Activated naive CD4-positive, alpha-beta T cell treated with anti-CD3 and anti-CD28 coated beads for 36 hours (primary cell): ENCODE results near the gene CAPN1. TPM values are rescaled to one million over a fixed set of nuclear protein-coding genes. Genes with fewer than 3 reads are reported as not detected.

Source experiments
- CTCF ChIA-PET: fragments of 350-600 bp; sonication (Branson Sonifier 250); formaldehyde crosslinking; loops from one replicate; lab custom pipeline; 2021; ENCODE audit warnings: antibody characterized with exemption; lab: Charles Lee
- DNase-seq: peaks from one replicate; pipeline ENCODE4 v3.0.0-alpha.2; 2020
- H3K27ac Mint-ChIP-seq: one replicate; pipeline ENCODE4 v1.8.0; 2021; ENCODE audit warnings: mild to moderate bottlenecking, mixed read lengths
- H3K27me3 Mint-ChIP-seq: one replicate; pipeline ENCODE4 v1.8.0; 2021; ENCODE audit warnings: low read depth, mixed read lengths
- H3K36me3 Mint-ChIP-seq: one replicate; pipeline ENCODE4 v1.8.0; 2021; ENCODE audit warnings: low read depth, mixed read lengths
- H3K4me1 Mint-ChIP-seq: one replicate; pipeline ENCODE4 v1.8.0; 2021; ENCODE audit warnings: low read depth, mixed read lengths
- H3K4me3 Mint-ChIP-seq: one replicate; pipeline ENCODE4 v1.8.0; 2021; ENCODE audit warnings: mild to moderate bottlenecking, moderate library complexity, mixed read lengths
- H3K9me3 Mint-ChIP-seq: one replicate; pipeline ENCODE4 v1.8.0; 2021; ENCODE audit warnings: mixed read lengths
- intact Hi-C: fragments of 100-400 bp; cut with micrococcal nuclease; formaldehyde crosslinking; loops from one replicate; pipeline ENCODE4 v1.15.1; 2023
- total RNA-seq, 2 experiments: library from RNA; stranded (reverse); gene quantifications; one replicate each; pipeline ENCODE4 v1.2.3, GENCODE V29; 2021

Gene CAPN1
- 10 to 100 TPM; 68.5 to 73.5 TPM for total RNA-seq

GRCh38 chr11:65181569-65182257 lies at the start of gene CAPN1:
Gene CAPN1, plus strand, starts transcription at chr11:65181928. Its CDS starts 774 bp downstream, at chr11:65182702.
- Mint-ChIP-seq H3K27me3 (no peaks in the 10 kb centered on the region), H3K27ac (peak within 1 kb of the TSS; percentile 72), H3K4me1 (peaks cover 15% of the 10 kb centered on the region), H3K4me3 (peak within 1 kb of the TSS; percentile 85), H3K9me3 (no peaks in the 10 kb centered on the region), H3K36me3 (no peaks in the 10 kb centered on the region)
- CTCF ChIA-PET = interaction anchor here (0.6 to 3.4 kb wide), 7 partner anchors 25 to 150 kb away, joined by 3 to 15 read pairs (median 4); partner anchors contain the start of gene TM7SF2
- intact Hi-C loops = loop anchor here (1.0 to 10.0 kb wide), 6 partner anchors 43 to 677 kb away; partner anchors contain the start of genes CFL1, FAU and MRPL49
- peak; percentile 87 for DNase-seq

DNA sequence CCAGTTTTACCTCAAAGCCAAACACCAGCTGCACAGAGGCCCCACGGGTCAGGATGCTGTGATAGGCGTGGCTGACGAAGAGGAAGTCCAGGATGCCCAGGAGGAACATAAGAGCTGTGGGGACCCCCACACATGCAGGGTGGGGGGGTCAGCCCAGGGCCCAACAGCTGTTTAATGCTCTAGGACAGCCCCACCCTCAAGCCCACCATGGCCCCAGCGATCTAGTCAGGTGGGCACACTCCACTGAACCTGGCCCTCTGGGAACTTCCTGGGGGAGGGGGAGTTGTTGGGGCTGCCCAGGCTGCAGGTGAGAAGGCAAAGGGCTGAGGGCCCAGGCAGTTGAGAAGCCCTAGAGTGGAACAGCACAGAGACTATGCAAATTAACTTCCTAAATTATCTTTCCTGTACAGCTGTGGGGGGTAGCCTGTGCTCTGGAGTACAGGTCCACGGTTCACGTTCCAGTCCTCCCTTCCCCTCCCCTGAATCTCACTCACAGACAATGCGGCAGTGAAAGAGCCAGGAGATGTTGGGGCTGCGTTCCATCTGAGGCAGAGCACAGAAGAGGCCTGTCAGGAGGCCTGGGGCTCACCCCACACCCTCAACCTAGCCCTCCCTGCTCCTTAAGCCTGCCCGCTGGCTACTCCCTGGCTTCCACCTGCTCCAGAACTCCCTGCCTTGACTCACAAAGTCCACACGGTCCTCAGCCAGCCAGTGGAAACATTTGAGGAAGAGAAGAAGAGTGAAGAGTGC lies 49.3 kb upstream of the CAPN1 start:
- peaks cover 7% of the 10 kb centered on the region for H3K36me3 Mint-ChIP-seq
- no peaks in the 10 kb centered on the region for H3K27me3 Mint-ChIP-seq
- CTCF ChIA-PET = interaction anchor here (1.0 kb wide), 1 partner anchor 15 kb away, joined by 4 read pairs; the partner anchor contains the start of gene ZNHIT2
- H3K4me3 Mint-ChIP-seq = peak overlapping the region; percentile 99
- peak overlapping the region; percentile 100 for H3K27ac Mint-ChIP-seq
- no peak for DNase-seq
- H3K4me1 Mint-ChIP-seq = peaks cover 29% of the 10 kb centered on the region
- H3K9me3 Mint-ChIP-seq = no peaks in the 10 kb centered on the region
- intact Hi-C loops = loop anchor here (5.0 kb wide), 1 partner anchor 130 kb away; the partner anchor contains the start of gene POLA2

- no peaks in the 10 kb centered on the region for H3K27me3 Mint-ChIP-seq
- intact Hi-C loops = loop anchor here (5.0 kb wide), 1 partner anchor 129 kb away; the partner anchor contains the start of gene POLA2
These were observed 48.6 kb upstream of the CAPN1 start for GRCh38 chr11:65132988-65133700.

DNA sequence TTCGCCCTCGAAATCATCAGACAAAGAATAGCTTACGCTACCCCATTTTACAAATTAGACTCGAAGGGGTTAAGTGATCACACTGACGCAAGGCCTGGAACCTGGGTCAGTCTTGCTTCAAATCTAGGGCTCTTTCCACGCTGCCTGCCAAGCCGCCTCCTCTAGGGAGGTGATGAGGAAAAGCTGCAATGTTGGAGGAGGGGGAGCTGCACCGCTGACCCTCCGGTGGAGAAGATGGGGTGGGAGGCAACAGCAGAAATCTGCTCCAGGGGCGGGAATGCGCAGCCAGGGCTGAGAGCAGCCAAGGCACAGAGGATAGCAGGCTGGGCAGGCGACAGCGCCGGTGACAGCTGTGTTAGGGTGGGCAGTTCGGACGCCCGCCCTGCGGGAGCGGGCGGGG lies 48.0 kb upstream of the CAPN1 start:
- H3K9me3 Mint-ChIP-seq = no peaks in the 10 kb centered on the region
- peaks cover 7% of the 10 kb centered on the region for H3K36me3 Mint-ChIP-seq
- H3K4me3 Mint-ChIP-seq = peak overlapping the region; percentile 99
- DNase-seq = no peak
- H3K27ac Mint-ChIP-seq = peak overlapping the region; percentile 100
- peaks cover 29% of the 10 kb centered on the region for H3K4me1 Mint-ChIP-seq
- intact Hi-C loops = loop anchor here (1.0 to 5.0 kb wide), 2 partner anchors 16 to 129 kb away; partner anchors contain the start of genes POLA2 and ZNHIT2
- CTCF ChIA-PET = no interaction called here
- H3K27me3 Mint-ChIP-seq = no peaks in the 10 kb centered on the region

More at GRCh38 chr11:65132988-65133700, 48.6 kb upstream of the CAPN1 start:
- H3K36me3 Mint-ChIP-seq = peaks cover 7% of the 10 kb centered on the region
- H3K4me3 Mint-ChIP-seq = peak overlapping the region; percentile 99
- peaks cover 29% of the 10 kb centered on the region for H3K4me1 Mint-ChIP-seq
- CTCF ChIA-PET = no interaction called here
- H3K27ac Mint-ChIP-seq = peak overlapping the region; percentile 100
- DNase-seq = peak; percentile 68
- no peaks in the 10 kb centered on the region for H3K9me3 Mint-ChIP-seq

DNA sequence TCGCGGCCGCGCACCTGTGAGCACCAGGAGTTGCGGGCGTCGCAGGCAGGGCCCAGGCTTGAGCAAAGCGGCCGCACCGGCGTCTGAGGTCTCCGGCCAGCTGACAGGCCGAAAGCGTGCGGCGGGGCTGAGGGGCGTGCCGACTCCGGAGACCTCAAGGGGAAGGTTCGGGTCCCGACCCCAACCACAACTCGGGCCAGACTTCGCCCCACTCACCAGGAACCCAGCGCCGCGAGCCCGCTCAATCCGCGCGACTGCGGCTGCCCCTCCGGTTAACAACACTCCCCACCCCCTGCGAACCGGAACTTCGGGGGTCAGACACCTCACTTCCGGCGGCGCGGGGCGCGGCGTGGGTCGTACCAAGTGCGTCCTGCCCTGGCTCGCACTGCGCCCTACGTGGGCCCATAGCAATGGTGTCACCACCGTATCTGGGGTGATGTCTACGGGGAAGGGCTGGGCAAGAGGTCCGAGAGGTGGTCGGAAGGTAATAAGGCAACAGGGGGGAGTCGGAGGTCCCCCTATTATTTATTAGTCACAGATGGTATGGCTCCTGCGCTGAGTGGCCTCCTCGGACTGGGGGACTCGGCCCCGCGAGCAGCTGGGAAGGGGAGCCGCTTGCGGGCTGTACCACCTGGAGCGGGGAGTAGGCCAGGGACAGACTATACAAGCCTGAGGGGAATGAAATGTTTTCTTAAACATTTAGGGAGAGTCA lies 47.3 kb upstream of the CAPN1 start, which contains the start of gene SYVN1:
Gene SYVN1, minus strand, starts transcription at position 280 of the 712 bp plus-strand sequence. CDS start 918 bp downstream, outside the sequence.
- peak; percentile 92 for DNase-seq
- peak within 1 kb of the TSS; percentile 99 for H3K4me3 Mint-ChIP-seq
- H3K27ac Mint-ChIP-seq = peak within 1 kb of the TSS; percentile 100
- H3K36me3 Mint-ChIP-seq = peaks cover 7% of the 10 kb centered on the region
- intact Hi-C loops = loop anchor here (1.0 to 5.0 kb wide), 2 partner anchors 17 to 128 kb away; partner anchors contain the start of genes POLA2 and ZNHIT2
- H3K27me3 Mint-ChIP-seq = no peaks in the 10 kb centered on the region
- H3K9me3 Mint-ChIP-seq = no peaks in the 10 kb centered on the region
- H3K4me1 Mint-ChIP-seq = peaks cover 29% of the 10 kb centered on the region
- CTCF ChIA-PET = interaction anchor here (0.5 to 2.1 kb wide), 4 partner anchors 23 to 181 kb away, joined by 3 to 8 read pairs (median 4); partner anchors contain the start of gene CAPN1

DNA sequence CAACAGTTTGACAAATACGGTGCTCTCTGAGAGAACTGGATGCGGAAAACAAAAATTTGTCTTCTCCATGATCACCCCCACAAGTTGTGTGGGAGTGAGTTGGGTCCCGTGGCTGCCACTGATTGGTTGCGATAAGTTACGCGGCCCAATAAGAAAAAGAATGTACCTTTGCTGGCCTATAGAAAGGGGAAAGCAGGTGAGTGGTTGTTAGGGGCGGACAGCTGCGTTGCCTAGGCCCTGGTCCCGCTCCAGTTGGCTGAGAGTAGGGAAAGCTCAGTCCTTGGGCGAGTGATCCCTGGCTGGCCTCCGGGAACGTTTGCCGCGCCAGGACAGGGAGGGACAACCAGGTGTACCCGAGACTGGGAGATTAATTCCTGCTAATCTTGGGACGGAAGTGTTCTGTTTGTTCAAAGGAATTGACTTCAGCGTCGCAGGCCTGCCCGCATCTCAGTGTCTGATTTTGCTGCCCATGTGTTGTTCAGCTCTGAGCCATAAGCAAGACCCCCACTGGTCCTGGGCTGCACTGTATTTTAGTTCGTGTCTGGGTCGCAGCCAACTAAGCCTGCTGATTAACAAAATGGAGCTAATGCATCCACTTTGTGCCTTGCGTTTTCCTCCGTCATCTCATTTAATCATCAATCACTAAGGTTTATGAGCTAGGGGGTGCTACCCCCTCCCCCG lies 46.6 kb upstream of the CAPN1 start:
- intact Hi-C loops = loop anchor here (1.0 to 5.0 kb wide), 4 partner anchors 13 to 127 kb away; partner anchors contain the start of genes FAU, MRPL49, POLA2 and VPS51
- no peaks in the 10 kb centered on the region for H3K27me3 Mint-ChIP-seq
- H3K4me1 Mint-ChIP-seq = peaks cover 29% of the 10 kb centered on the region
- CTCF ChIA-PET = interaction anchor here (0.6 to 2.1 kb wide), 7 partner anchors 14 to 180 kb away, joined by 3 to 8 read pairs (median 4); partner anchors contain the start of gene CAPN1
- peak overlapping the region; percentile 99 for H3K4me3 Mint-ChIP-seq
- peaks cover 7% of the 10 kb centered on the region for H3K36me3 Mint-ChIP-seq
- H3K9me3 Mint-ChIP-seq = no peaks in the 10 kb centered on the region
- DNase-seq = peak; percentile 92
- peak overlapping the region; percentile 100 for H3K27ac Mint-ChIP-seq

- Mint-ChIP-seq H3K27ac (peak overlapping the region; percentile 100), H3K36me3 (peaks cover 7% of the 10 kb centered on the region), H3K4me1 (peaks cover 29% of the 10 kb centered on the region), H3K9me3 (no peaks in the 10 kb centered on the region), H3K4me3 (peak overlapping the region; percentile 99), H3K27me3 (no peaks in the 10 kb centered on the region)
- DNase-seq = peak; percentile 34
- intact Hi-C loops = loop anchor here (1.0 kb wide), 2 partner anchors 13 to 39 kb away; partner anchors contain the start of genes FAU, MRPL49 and VPS51
- CTCF ChIA-PET = interaction anchor here (0.6 to 2.1 kb wide), 8 partner anchors 13 to 180 kb away, joined by 3 to 8 read pairs (median 4); partner anchors contain the start of gene CAPN1
These were observed 46.0 kb upstream of the CAPN1 start for GRCh38 chr11:65135633-65136145.

GRCh38 chr11:65136515-65137096 lies 45.1 kb upstream of the CAPN1 start:
- no peaks in the 10 kb centered on the region for H3K9me3 Mint-ChIP-seq
- no peaks in the 10 kb centered on the region for H3K27me3 Mint-ChIP-seq
- H3K36me3 Mint-ChIP-seq = peaks cover 4% of the 10 kb centered on the region
- CTCF ChIA-PET = interaction anchor here (0.9 to 2.1 kb wide), 4 partner anchors 12 to 195 kb away, joined by 3 to 8 read pairs (median 4); partner anchors contain the start of gene CAPN1
- peak overlapping the region; percentile 82 for H3K27ac Mint-ChIP-seq
- H3K4me1 Mint-ChIP-seq = peaks cover 28% of the 10 kb centered on the region
- intact Hi-C loops = no loop called here
- DNase-seq = no peak
- peak overlapping the region; percentile 68 for H3K4me3 Mint-ChIP-seq

DNA sequence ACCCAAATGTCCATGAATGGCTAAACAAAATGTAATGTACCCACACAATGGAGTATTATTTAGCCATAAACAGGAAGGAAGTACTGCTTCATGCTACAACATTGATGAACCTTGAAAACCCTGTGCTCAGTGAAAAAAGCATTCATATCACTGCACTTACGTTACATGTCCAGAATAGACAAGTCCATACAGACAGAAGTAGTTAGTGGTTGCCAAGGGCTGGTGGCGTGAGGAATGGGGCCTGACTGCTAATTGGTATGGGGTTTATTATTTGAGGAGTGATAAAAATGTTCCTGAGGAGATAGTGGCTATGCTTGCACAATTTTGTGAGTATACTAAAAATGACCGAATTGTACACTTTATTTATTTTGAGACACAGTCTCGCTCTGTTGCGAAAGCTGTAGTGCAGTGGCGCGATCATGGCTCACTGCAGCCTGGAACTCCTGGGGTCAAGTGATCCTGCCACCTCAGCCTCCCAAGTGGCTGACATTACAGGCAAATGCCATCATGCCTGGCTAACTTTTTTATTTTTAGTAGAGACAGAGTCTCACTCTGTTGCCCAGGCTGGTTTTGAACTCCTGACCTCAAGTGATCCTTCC lies 39.7 kb upstream of the CAPN1 start:
- H3K4me1 Mint-ChIP-seq = no peaks in the 10 kb centered on the region
- H3K36me3 Mint-ChIP-seq = no peaks in the 10 kb centered on the region
- intact Hi-C loops = loop anchor here (2.0 kb wide), 1 partner anchor 25 kb away; no protein-coding TSS in a partner anchor
- DNase-seq = no peak
- no peak overlapping the region for H3K4me3 Mint-ChIP-seq
- H3K9me3 Mint-ChIP-seq = no peaks in the 10 kb centered on the region
- no peaks in the 10 kb centered on the region for H3K27me3 Mint-ChIP-seq
- no peak overlapping the region for H3K27ac Mint-ChIP-seq
- CTCF ChIA-PET = no interaction called here
